ENCODE measurements around the gene THEMIS. TPM values are rescaled to one million over a fixed set of nuclear protein-coding genes. Genes with fewer than 3 reads are reported as not detected.
"Not testable (repeated sequence)": the region's sequence is repeated elsewhere in the genome, so short reads cannot be mapped to it uniquely, and the experiment has no call there.

THEMIS gene
- total and polyA plus RNA-seq, 2 donors (not counting 1 experiment from before 2014, with no cell fraction given) = not detected

- DNase-seq (ENCODE audit: low read depth in 2 of 2) = no peak
- no peaks in the 10 kb centered on the region for H4K20me1 ChIP-seq (ENCODE audit: control insufficient read depth, extremely low read depth, insufficient read depth, low read length)
- no peak overlapping the region for H2AFZ ChIP-seq (ENCODE audit: low read length)
- H3K27ac ChIP-seq (ENCODE audit: insufficient read depth, low read length) = no peak overlapping the region
- H3K9me3 ChIP-seq (ENCODE audit: control insufficient read depth, insufficient read depth, low read depth, low read length) = no peaks in the 10 kb centered on the region
- no peak overlapping the region for H3K4me3 ChIP-seq (replicated peaks in 1 of 4; ENCODE audit: control extremely low read depth in 1 of 4, insufficient read depth in 1 of 4, low read depth in 3 of 4, low read length in 4 of 4)
- no peaks in the 10 kb centered on the region for H3K27me3 ChIP-seq (ENCODE audit: control insufficient read depth, insufficient read depth, low read length)
- no peaks in the 10 kb centered on the region for H3K36me3 ChIP-seq (ENCODE audit: control insufficient read depth, insufficient read depth, low read length)
- H3K4me2 ChIP-seq (ENCODE audit: extremely low read depth, insufficient read depth, low read length) = no peak overlapping the region
- no peak overlapping the region for H3K9ac ChIP-seq (ENCODE audit: insufficient read depth, low read length)
- no peaks in the 10 kb centered on the region for H3K79me2 ChIP-seq (ENCODE audit: control insufficient read depth, insufficient read depth, low read length)
- no peaks in the 10 kb centered on the region for H3K4me1 ChIP-seq (ENCODE audit: control insufficient read depth, extremely low read depth, insufficient read depth, low read length)
- TF ChIP-seq, protein P1, sequence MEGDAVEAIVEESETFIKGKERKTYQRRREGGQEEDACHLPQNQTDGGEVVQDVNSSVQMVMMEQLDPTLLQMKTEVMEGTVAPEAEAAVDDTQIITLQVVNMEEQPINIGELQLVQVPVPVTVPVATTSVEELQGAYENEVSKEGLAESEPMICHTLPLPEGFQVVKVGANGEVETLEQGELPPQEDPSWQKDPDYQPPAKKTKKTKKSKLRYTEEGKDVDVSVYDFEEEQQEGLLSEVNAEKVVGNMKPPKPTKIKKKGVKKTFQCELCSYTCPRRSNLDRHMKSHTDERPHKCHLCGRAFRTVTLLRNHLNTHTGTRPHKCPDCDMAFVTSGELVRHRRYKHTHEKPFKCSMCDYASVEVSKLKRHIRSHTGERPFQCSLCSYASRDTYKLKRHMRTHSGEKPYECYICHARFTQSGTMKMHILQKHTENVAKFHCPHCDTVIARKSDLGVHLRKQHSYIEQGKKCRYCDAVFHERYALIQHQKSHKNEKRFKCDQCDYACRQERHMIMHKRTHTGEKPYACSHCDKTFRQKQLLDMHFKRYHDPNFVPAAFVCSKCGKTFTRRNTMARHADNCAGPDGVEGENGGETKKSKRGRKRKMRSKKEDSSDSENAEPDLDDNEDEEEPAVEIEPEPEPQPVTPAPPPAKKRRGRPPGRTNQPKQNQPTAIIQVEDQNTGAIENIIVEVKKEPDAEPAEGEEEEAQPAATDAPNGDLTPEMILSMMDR (conservative IDR thresholded peaks at IDR 0.05 in 1 of 2, IDR thresholded peaks at IDR 0.05 in 1 of 2; ENCODE audit: low read depth in 1 of 2, low read length in 2 of 2) = no peak
- TF ChIP-seq EZH2 (IDR thresholded peaks at IDR 0.05; ENCODE audit: low read length, missing control alignments) = no peak
Observed at GRCh38 chr6:127932708-127933107, 31.9 kb upstream of the THEMIS start.

DNA sequence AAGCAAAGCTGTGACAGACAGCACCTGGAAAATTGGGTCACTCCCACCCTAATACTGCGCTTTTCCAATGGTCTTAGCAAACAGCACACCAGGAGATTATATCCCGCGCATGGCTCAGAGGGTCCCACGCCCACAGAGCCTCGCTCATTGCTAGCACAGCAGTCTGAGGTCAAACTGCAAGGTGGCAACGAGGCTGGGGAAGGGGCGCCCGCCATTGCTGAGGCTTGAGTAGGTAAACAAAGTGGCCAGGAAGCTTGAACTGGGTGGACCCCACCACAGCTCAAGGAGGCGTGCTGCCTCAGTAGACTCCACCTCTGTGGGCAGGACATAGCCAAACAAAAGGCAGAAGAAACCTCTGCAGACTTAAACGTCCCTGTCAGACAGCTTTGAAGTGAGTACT is 25.6 kb upstream of the THEMIS start:
- H3K36me3 ChIP-seq (ENCODE audit: control insufficient read depth, insufficient read depth, low read length); H3K4me2 ChIP-seq (ENCODE audit: extremely low read depth, insufficient read depth, low read length); H3K27ac ChIP-seq (ENCODE audit: insufficient read depth, low read length); H3K4me3 ChIP-seq (replicated peaks in 1 of 4; ENCODE audit: control extremely low read depth in 1 of 4, insufficient read depth in 1 of 4, low read depth in 3 of 4, low read length in 4 of 4); H2AFZ ChIP-seq (ENCODE audit: low read length); H3K79me2 ChIP-seq (ENCODE audit: control insufficient read depth, insufficient read depth, low read length); H4K20me1 ChIP-seq (ENCODE audit: control insufficient read depth, extremely low read depth, insufficient read depth, low read length); H3K9ac ChIP-seq (ENCODE audit: insufficient read depth, low read length); H3K9me3 ChIP-seq (ENCODE audit: control insufficient read depth, insufficient read depth, low read depth, low read length); DNase-seq (ENCODE audit: low read depth in 2 of 2); H3K27me3 ChIP-seq (ENCODE audit: control insufficient read depth, insufficient read depth, low read length); H3K4me1 ChIP-seq (ENCODE audit: control insufficient read depth, extremely low read depth, insufficient read depth, low read length): not testable (repeated sequence)

DNA sequence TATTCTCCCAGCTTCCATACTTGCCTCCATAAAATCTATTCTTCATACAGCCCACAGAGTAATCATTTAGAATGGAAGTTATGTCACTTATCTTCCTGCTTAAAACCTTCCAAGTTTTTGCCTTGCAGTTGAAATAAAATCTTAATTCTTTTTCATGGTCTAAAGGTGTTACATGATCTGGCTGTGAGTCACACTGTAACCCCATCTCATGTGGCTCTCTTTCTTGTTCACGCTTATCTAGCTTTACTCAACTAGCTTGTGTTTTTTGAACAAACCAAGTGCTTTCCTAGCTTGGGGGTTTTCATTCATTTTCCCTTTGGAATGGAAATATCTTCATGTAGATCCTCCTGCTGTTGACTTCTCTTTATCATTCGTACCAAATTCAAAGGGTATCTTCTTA is 23.6 kb upstream of the THEMIS start:
- Histone ChIP-seq H2AFZ (ENCODE audit: low read length) (no peak overlapping the region), H3K36me3 (ENCODE audit: control insufficient read depth, insufficient read depth, low read length) (no peaks in the 10 kb centered on the region), H3K79me2 (ENCODE audit: control insufficient read depth, insufficient read depth, low read length) (no peaks in the 10 kb centered on the region), H3K27me3 (ENCODE audit: control insufficient read depth, insufficient read depth, low read length) (no peaks in the 10 kb centered on the region), H3K9ac (ENCODE audit: insufficient read depth, low read length) (no peak overlapping the region), H3K4me2 (ENCODE audit: extremely low read depth, insufficient read depth, low read length) (no peak overlapping the region), H3K27ac (ENCODE audit: insufficient read depth, low read length) (no peak overlapping the region), H4K20me1 (ENCODE audit: control insufficient read depth, extremely low read depth, insufficient read depth, low read length) (no peaks in the 10 kb centered on the region), H3K4me3 (replicated peaks in 1 of 4; ENCODE audit: control extremely low read depth in 1 of 4, insufficient read depth in 1 of 4, low read depth in 3 of 4, low read length in 4 of 4) (no peak overlapping the region), H3K4me1 (ENCODE audit: control insufficient read depth, extremely low read depth, insufficient read depth, low read length) (no peaks in the 10 kb centered on the region), H3K9me3 (ENCODE audit: control insufficient read depth, insufficient read depth, low read depth, low read length) (no peaks in the 10 kb centered on the region)
- no peak for TF ChIP-seq EZH2 (IDR thresholded peaks at IDR 0.05; ENCODE audit: low read length, missing control alignments)
- TF ChIP-seq, protein P1 (conservative IDR thresholded peaks at IDR 0.05 in 1 of 2, IDR thresholded peaks at IDR 0.05 in 1 of 2; ENCODE audit: low read depth in 1 of 2, low read length in 2 of 2) = no peak
- peak; percentile 19 to 66 for DNase-seq (ENCODE audit: low read depth in 2 of 2)

Measured in fibroblast of lung (primary cell).